ENCODE data around the gene RAB7B. TPM values are rescaled to one million over a fixed set of nuclear protein-coding genes. Genes with fewer than 3 reads are reported as not detected.

Gene RAB7B
- total and polyA plus RNA-seq, 9 of the 15 experiments (the other 6 are each of a cell fraction or from before 2014, with no cell fraction given): 0.03 to 0.29 (median 0.07) TPM; not detected in 4

- TF ChIP-seq HNRNPLL (IDR thresholded peaks at IDR 0.05; ENCODE audit: low read depth, low read length, poor library complexity, severe bottlenecking): no peak
- no peak for TF ChIP-seq BDP1 (IDR thresholded peaks at IDR 0.05; ENCODE audit: insufficient read depth, insufficient read length)
- TF ChIP-seq JUND (IDR thresholded peaks at IDR 0.05; ENCODE audit: borderline replicate concordance, low read depth, low read length): no peak
- TF ChIP-seq JUND (tag; IDR thresholded peaks at IDR 0.05; ENCODE audit: borderline replicate concordance, low read depth, low read length): peak; percentile 27; the same call in 1 of the 3 replicates
- peak; percentile 31; the same call in 1 of the 2 replicates for TF ChIP-seq C11orf30 (IDR thresholded peaks at IDR 0.05; ENCODE audit: low read depth)
- no peak for TF ChIP-seq ZNF583 (CRISPR knock-in tag; IDR thresholded peaks at IDR 0.05)
- TF ChIP-seq PBX2 (CRISPR knock-in tag; IDR thresholded peaks at IDR 0.05; ENCODE audit: low read depth): no peak
- peak; percentile 65 for TF ChIP-seq PBX2 (tag; conservative IDR thresholded peaks at IDR 0.05; ENCODE audit: low read depth)
- no peak for TF ChIP-seq TRIM24 (IDR thresholded peaks at IDR 0.05)
- peak; percentile 63 for TF ChIP-seq MAFG (tag; conservative IDR thresholded peaks at IDR 0.05)
- no peak for TF ChIP-seq ZNF695 (CRISPR knock-in tag; IDR thresholded peaks at IDR 0.05)
- no peak for TF ChIP-seq ZBTB9 (CRISPR knock-in tag; IDR thresholded peaks at IDR 0.05)
- no peak for TF ChIP-seq NUFIP1 (IDR thresholded peaks at IDR 0.05; ENCODE audit: partially characterized antibody)
- TF ChIP-seq MXD1 (CRISPR knock-in tag; IDR thresholded peaks at IDR 0.05; ENCODE audit: borderline replicate concordance, poor library complexity, severe bottlenecking): no peak
- no peak for TF ChIP-seq SETDB1 (IDR thresholded peaks at IDR 0.05; ENCODE audit: low read length)
- TF ChIP-seq BACH1 (tag; IDR thresholded peaks at IDR 0.05): 0 out of 2 replicates have a peak, but pooled peaks have one; percentile 29
- TF ChIP-seq ZNF316 (IDR thresholded peaks at IDR 0.05): peak; percentile 41
- no peak for TF ChIP-seq ZNF41 (CRISPR knock-in tag; conservative IDR thresholded peaks at IDR 0.05)
- TF ChIP-seq MAFF (IDR thresholded peaks at IDR 0.05; ENCODE audit: low read length): peak; percentile 51; the same call in 1 of the 2 replicates
- TF ChIP-seq ATF3 (IDR thresholded peaks at IDR 0.05): 0 out of 2 replicates have a peak, but pooled peaks have one; percentile 7
- TF ChIP-seq ATF3 (CRISPR knock-in tag; conservative IDR thresholded peaks at IDR 0.05): no peak
- 0 out of 2 replicates have a peak, but pooled peaks have one; percentile 5 for TF ChIP-seq ZNF24 (IDR thresholded peaks at IDR 0.05)
- no peak for TF ChIP-seq MECOM (CRISPR knock-in tag; IDR thresholded peaks at IDR 0.05)
- no peak for TF ChIP-seq ZC3H8 (IDR thresholded peaks at IDR 0.05)
- peak; percentile 33; the same call in 1 of the 2 replicates for TF ChIP-seq FOSL1 (tag; conservative IDR thresholded peaks at IDR 0.05)
Measured at GRCh38 chr1:205933671-205934618, 69.2 kb downstream of the RAB7B start (continued).
